Astrocyte (in vitro differentiated cells and primary cell): ENCODE measurements around the gene ANKS1A. TPM values are rescaled to one million over a fixed set of nuclear protein-coding genes. Genes with fewer than 3 reads are reported as not detected.

Experiments
- DNase-seq: peaks from one replicate; pipeline ENCODE4 v3.0.0-alpha.2; 2010; ENCODE audit warnings: low read depth
- FAIRE-seq: peaks from 2 replicates; lab custom pipeline; 2011; peaks lifted over from hg19 to GRCh38; lab: Jason Lieb, UNC
- H2AFZ ChIP-seq: 2 replicates; pipeline ENCODE4 v1.6.0; 2012; ENCODE audit warnings: low read depth, low read length, inconsistent platforms
- H3K27ac ChIP-seq: 2 replicates; pipeline ENCODE4 v1.5.1; 2011; ENCODE audit warnings: low read depth, low read length, inconsistent platforms
- H3K27me3 ChIP-seq: 2 replicates; pipeline ENCODE4 v1.6.0; 2011; ENCODE audit warnings: low read length, inconsistent platforms; ENCODE audit not compliant: insufficient read depth
- H3K36me3 ChIP-seq: 2 replicates; pipeline ENCODE4 v1.5.1; 2011; ENCODE audit warnings: low read length, inconsistent platforms; ENCODE audit not compliant: insufficient read depth
- H3K4me1 ChIP-seq: 2 replicates; pipeline ENCODE4 v1.5.1; 2011; ENCODE audit warnings: low read length, inconsistent platforms; ENCODE audit not compliant: insufficient read depth
- H3K4me2 ChIP-seq: 2 replicates; pipeline ENCODE4 v1.6.0; 2012; ENCODE audit warnings: low read length, inconsistent platforms
- H3K4me3 ChIP-seq: 2 replicates; pipeline ENCODE4 v1.5.1; 2011; ENCODE audit warnings: low read depth, mild to moderate bottlenecking, low read length, inconsistent platforms; ENCODE audit not compliant: insufficient read depth
- H3K79me2 ChIP-seq: 2 replicates; pipeline ENCODE4 v1.6.0; 2012; ENCODE audit warnings: mild to moderate bottlenecking, low read length, inconsistent platforms; ENCODE audit not compliant: insufficient read depth
- H3K9ac ChIP-seq: 2 replicates; pipeline ENCODE4 v1.6.0; 2012; ENCODE audit warnings: mild to moderate bottlenecking, low read length, inconsistent platforms
- H3K9me3 ChIP-seq: 2 replicates; pipeline ENCODE4 v1.5.1; 2012; ENCODE audit warnings: low read depth, mild to moderate bottlenecking, low read length, inconsistent platforms; ENCODE audit not compliant: insufficient read depth
- H4K20me1 ChIP-seq: 2 replicates; pipeline ENCODE4 v1.6.0; 2012; ENCODE audit warnings: low read length, inconsistent platforms; ENCODE audit not compliant: insufficient read depth
- H3K27ac Mint-ChIP-seq: one replicate; pipeline ENCODE4 v1.8.0; 2021; ENCODE audit warnings: mild to moderate bottlenecking, mixed read lengths; ENCODE audit not compliant: unreplicated experiment
- H3K27me3 Mint-ChIP-seq: one replicate; pipeline ENCODE4 v1.8.0; 2021; ENCODE audit warnings: low read depth, mixed read lengths; ENCODE audit not compliant: unreplicated experiment
- H3K36me3 Mint-ChIP-seq: one replicate; pipeline ENCODE4 v1.8.0; 2021; ENCODE audit warnings: low read depth, mixed read lengths; ENCODE audit not compliant: unreplicated experiment
- H3K4me1 Mint-ChIP-seq: one replicate; pipeline ENCODE4 v1.8.0; 2021; ENCODE audit warnings: low read depth, mixed read lengths; ENCODE audit not compliant: unreplicated experiment
- H3K4me3 Mint-ChIP-seq: one replicate; pipeline ENCODE4 v1.8.0; 2021; ENCODE audit warnings: mild to moderate bottlenecking, moderate library complexity, mixed read lengths; ENCODE audit not compliant: unreplicated experiment
- H3K9me3 Mint-ChIP-seq: one replicate; pipeline ENCODE4 v1.8.0; 2021; ENCODE audit warnings: mild to moderate bottlenecking, mixed read lengths; ENCODE audit not compliant: unreplicated experiment
- EZH2 ChIP-seq: IDR thresholded peaks from 2 replicates; pipeline ENCODE4 v1.6.1; 2012; ENCODE audit warnings: mild to moderate bottlenecking, low read length, inconsistent platforms; ENCODE audit not compliant: insufficient read depth
- total RNA-seq: library from RNA; stranded (reverse); gene quantifications from 2 replicates; pipeline ENCODE4 v1.2.1, GENCODE V29; 2021
- TF ChIP-seq, protein P1 (sequence below): IDR thresholded peaks from 2 replicates; pipeline ENCODE4 v1.5.1; 2011; ENCODE audit warnings: low read depth, mild to moderate bottlenecking, inconsistent platforms, low read length, moderate library complexity; ENCODE audit not compliant: insufficient read depth

The ANKS1A gene
- total RNA-seq, 1 donor from 2014 or later: 18.0 TPM

GRCh38 chr6:35073766-35074471, 184.9 kb downstream of the ANKS1A start:
- Histone ChIP-seq H3K36me3 (no peaks in the 10 kb centered on the region), H3K9ac (no peak overlapping the region), H3K27ac (no peak overlapping the region), H3K4me3 (no peak overlapping the region), H3K27me3 (no peaks in the 10 kb centered on the region), H4K20me1 (no peaks in the 10 kb centered on the region), H3K9me3 (no peaks in the 10 kb centered on the region), H3K4me1 (no peaks in the 10 kb centered on the region), H3K4me2 (no peak overlapping the region), H3K79me2 (no peaks in the 10 kb centered on the region), H2AFZ (no peak overlapping the region)
- no peaks in the 10 kb centered on the region for H3K4me1 Mint-ChIP-seq
- no peak for DNase-seq
- no peak overlapping the region for H3K4me3 Mint-ChIP-seq
- no peak overlapping the region for H3K27ac Mint-ChIP-seq
- no peaks in the 10 kb centered on the region for H3K9me3 Mint-ChIP-seq
- peaks cover 3% of the 10 kb centered on the region for H3K36me3 Mint-ChIP-seq
- no peaks in the 10 kb centered on the region for H3K27me3 Mint-ChIP-seq
- FAIRE-seq: no peak
- TF ChIP-seq, protein P1, sequence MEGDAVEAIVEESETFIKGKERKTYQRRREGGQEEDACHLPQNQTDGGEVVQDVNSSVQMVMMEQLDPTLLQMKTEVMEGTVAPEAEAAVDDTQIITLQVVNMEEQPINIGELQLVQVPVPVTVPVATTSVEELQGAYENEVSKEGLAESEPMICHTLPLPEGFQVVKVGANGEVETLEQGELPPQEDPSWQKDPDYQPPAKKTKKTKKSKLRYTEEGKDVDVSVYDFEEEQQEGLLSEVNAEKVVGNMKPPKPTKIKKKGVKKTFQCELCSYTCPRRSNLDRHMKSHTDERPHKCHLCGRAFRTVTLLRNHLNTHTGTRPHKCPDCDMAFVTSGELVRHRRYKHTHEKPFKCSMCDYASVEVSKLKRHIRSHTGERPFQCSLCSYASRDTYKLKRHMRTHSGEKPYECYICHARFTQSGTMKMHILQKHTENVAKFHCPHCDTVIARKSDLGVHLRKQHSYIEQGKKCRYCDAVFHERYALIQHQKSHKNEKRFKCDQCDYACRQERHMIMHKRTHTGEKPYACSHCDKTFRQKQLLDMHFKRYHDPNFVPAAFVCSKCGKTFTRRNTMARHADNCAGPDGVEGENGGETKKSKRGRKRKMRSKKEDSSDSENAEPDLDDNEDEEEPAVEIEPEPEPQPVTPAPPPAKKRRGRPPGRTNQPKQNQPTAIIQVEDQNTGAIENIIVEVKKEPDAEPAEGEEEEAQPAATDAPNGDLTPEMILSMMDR: no peak
- TF ChIP-seq EZH2: no peak

- no peaks in the 10 kb centered on the region for H3K27me3 Mint-ChIP-seq
- DNase-seq (no peak), FAIRE-seq (no peak)
- Histone ChIP-seq H3K79me2 (no peaks in the 10 kb centered on the region), H3K4me3 (no peak overlapping the region), H3K4me2 (no peak overlapping the region), H3K36me3 (no peaks in the 10 kb centered on the region), H4K20me1 (no peaks in the 10 kb centered on the region), H3K9ac (no peak overlapping the region), H2AFZ (no peak overlapping the region), H3K27ac (no peak overlapping the region), H3K9me3 (no peaks in the 10 kb centered on the region), H3K4me1 (peaks cover 14% of the 10 kb centered on the region), H3K27me3 (no peaks in the 10 kb centered on the region)
- TF ChIP-seq, protein P1: no peak
- no peak for TF ChIP-seq EZH2
- peaks cover 6% of the 10 kb centered on the region for H3K36me3 Mint-ChIP-seq
- no peak overlapping the region for H3K4me3 Mint-ChIP-seq
- no peak overlapping the region for H3K27ac Mint-ChIP-seq
- H3K9me3 Mint-ChIP-seq: no peaks in the 10 kb centered on the region
- H3K4me1 Mint-ChIP-seq: peaks cover 11% of the 10 kb centered on the region
Measured at GRCh38 chr6:35076997-35077712, 188.1 kb downstream of the ANKS1A start.

DNA sequence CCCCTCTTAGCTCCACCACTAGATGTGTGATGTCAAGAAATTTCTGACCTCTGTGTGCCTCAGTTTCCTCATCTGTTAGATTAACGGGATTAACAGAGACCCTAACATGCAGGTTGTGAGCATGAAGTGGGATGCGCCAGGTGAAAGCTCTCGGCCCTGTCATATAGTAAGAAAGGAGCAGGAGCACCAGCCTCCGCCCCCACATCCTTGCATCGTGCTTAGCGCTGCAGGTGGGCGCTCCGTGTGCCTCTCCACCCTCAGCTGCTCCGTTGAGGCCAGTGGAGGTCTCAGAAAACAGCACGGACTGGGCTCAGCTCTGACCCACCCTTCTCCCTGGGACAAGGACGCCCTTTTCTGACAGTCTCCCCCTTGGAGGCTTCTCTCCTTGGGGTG, 188.7 kb downstream of the ANKS1A start:
- H3K4me1 Mint-ChIP-seq: peaks cover 14% of the 10 kb centered on the region
- H3K79me2 ChIP-seq: no peaks in the 10 kb centered on the region
- H3K4me3 ChIP-seq: no peak overlapping the region
- no peaks in the 10 kb centered on the region for H3K27me3 ChIP-seq
- no peak overlapping the region for H3K9ac ChIP-seq
- no peaks in the 10 kb centered on the region for H3K9me3 Mint-ChIP-seq
- H3K36me3 ChIP-seq: no peaks in the 10 kb centered on the region
- H3K27ac Mint-ChIP-seq: no peak overlapping the region
- TF ChIP-seq, protein P1: no peak
- TF ChIP-seq EZH2: no peak
- H3K4me2 ChIP-seq: no peak overlapping the region
- no peak overlapping the region for H3K4me3 Mint-ChIP-seq
- H3K27me3 Mint-ChIP-seq: no peaks in the 10 kb centered on the region
- no peak overlapping the region for H2AFZ ChIP-seq
- peaks cover 18% of the 10 kb centered on the region for H3K4me1 ChIP-seq
- H4K20me1 ChIP-seq: no peaks in the 10 kb centered on the region
- H3K36me3 Mint-ChIP-seq: peaks cover 7% of the 10 kb centered on the region
- no peak for FAIRE-seq
- H3K27ac ChIP-seq: no peak overlapping the region
- no peak for DNase-seq
- no peaks in the 10 kb centered on the region for H3K9me3 ChIP-seq
